ENCODE measurements around the gene PRMT7. TPM values are rescaled to one million over a fixed set of nuclear protein-coding genes. Genes with fewer than 3 reads are reported as not detected.

The PRMT7 gene
- total RNA-seq, 1 experiment from 2014 or later: 59.3 TPM

- TF ChIP-seq GRHL2 (CRISPR knock-in tag; IDR thresholded peaks at IDR 0.05; ENCODE audit: insufficient replicate concordance, severe bottlenecking) (no peak), PRDM15 (CRISPR knock-in tag; IDR thresholded peaks at IDR 0.05) (no peak), TCF7 (CRISPR knock-in tag; IDR thresholded peaks at IDR 0.05; ENCODE audit: low read depth) (no peak), GABPB1 (CRISPR knock-in tag; IDR thresholded peaks at IDR 0.05) (no peak), CBFB (CRISPR knock-in tag; IDR thresholded peaks at IDR 0.05; ENCODE audit: low read depth) (no peak)
- TF ChIP-seq, protein P1, sequence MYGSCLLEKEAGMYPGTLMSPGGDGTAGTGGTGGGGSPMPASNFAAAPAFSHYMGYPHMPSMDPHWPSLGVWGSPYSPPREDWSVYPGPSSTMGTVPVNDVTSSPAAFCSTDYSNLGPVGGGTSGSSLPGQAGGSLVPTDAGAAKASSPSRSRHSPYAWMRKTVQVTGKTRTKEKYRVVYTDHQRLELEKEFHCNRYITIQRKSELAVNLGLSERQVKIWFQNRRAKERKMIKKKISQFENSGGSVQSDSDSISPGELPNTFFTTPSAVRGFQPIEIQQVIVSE (CRISPR knock-in tag; IDR thresholded peaks at IDR 0.05; ENCODE audit: borderline replicate concordance): no peak
- TF ChIP-seq, protein P2, sequence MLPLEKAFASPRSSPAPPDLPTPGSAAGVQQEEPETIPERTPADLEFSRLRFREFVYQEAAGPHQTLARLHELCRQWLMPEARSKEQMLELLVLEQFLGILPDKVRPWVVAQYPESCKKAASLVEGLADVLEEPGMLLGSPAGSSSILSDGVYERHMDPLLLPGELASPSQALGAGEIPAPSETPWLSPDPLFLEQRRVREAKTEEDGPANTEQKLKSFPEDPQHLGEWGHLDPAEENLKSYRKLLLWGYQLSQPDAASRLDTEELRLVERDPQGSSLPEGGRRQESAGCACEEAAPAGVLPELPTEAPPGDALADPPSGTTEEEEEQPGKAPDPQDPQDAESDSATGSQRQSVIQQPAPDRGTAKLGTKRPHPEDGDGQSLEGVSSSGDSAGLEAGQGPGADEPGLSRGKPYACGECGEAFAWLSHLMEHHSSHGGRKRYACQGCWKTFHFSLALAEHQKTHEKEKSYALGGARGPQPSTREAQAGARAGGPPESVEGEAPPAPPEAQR (CRISPR knock-in tag; IDR thresholded peaks at IDR 0.05): no peak
- TF ChIP-seq, protein P3, sequence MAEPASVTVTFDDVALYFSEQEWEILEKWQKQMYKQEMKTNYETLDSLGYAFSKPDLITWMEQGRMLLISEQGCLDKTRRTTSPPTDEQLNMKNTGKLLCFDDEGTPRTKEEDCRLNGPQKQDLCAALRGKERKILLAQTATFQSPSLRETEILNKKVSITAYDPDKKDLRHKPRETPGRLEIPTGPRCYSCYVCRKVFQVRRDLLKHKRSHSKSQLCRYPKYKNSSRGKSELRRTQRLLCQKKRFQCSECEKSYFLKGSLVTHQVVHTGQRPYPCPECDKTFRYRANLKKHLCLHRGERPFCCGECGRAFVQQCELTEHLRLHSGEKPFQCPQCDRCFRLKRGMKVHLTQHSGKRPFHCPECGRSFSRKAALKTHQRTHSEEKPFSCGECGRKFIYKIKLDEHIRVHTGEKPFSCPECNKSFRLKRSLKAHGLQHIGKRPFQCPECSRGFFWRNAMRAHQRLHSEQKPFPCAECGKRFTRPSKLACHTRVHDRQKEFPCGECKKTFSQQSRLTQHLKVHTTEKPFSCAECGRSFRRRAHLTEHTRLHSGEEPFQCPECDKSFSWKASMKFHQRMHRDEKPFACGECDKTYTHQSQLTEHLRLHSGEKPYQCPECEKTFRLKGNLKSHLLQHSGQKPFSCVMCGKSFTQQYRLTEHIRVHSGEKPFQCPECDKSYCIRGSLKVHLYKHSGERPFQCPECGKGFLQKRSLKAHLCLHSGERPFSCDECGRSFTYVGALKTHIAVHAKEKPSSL (CRISPR knock-in tag; conservative IDR thresholded peaks at IDR 0.05): no peak
These were observed 37.4 kb upstream of the PRMT7 start (continued) for GRCh38 chr16:68273459-68273858.

GRCh38 chr16:68273896-68274295 is 36.9 kb upstream of the PRMT7 start:
- H3K9me3 Mint-ChIP-seq: no peaks in the 10 kb centered on the region
- no peak for DNase-seq (ENCODE audit: low spot score)
- H3K4me3 Mint-ChIP-seq: no peak overlapping the region
- H3K36me3 Mint-ChIP-seq: peaks cover 14% of the 10 kb centered on the region
- POLR2A ChIA-PET: no interaction called here
- H3K27me3 Mint-ChIP-seq (ENCODE audit: low read depth): no peaks in the 10 kb centered on the region
- no peak for ATAC-seq
- CTCF ChIA-PET: interaction anchor here (1.4 to 2.1 kb wide), 2 partner anchors 10 to 12 kb away, joined by 4 to 8 read pairs; partner anchors contain the start of gene SLC7A6
- H3K27ac Mint-ChIP-seq: no peak overlapping the region
- H3K4me1 Mint-ChIP-seq: peaks cover 8% of the 10 kb centered on the region
- TF ChIP-seq AFF4 (CRISPR knock-in tag; IDR thresholded peaks at IDR 0.05; ENCODE audit: borderline replicate concordance) (no peak), ZBTB21 (CRISPR knock-in tag; IDR thresholded peaks at IDR 0.05; ENCODE audit: borderline replicate concordance) (no peak), ZNF317 (CRISPR knock-in tag; IDR thresholded peaks at IDR 0.05; ENCODE audit: borderline replicate concordance, low read depth) (no peak), PRDM15 (CRISPR knock-in tag; IDR thresholded peaks at IDR 0.05) (no peak), OVOL2 (CRISPR knock-in tag; IDR thresholded peaks at IDR 0.05; ENCODE audit: borderline replicate concordance) (no peak), ZNF281 (CRISPR knock-in tag; IDR thresholded peaks at IDR 0.05) (no peak), E2F5 (CRISPR knock-in tag; IDR thresholded peaks at IDR 0.05) (no peak), GABPB1 (CRISPR knock-in tag; IDR thresholded peaks at IDR 0.05) (no peak), ELF4 (CRISPR knock-in tag; IDR thresholded peaks at IDR 0.05; ENCODE audit: low read depth) (no peak)
